GM20431 (cell line): ENCODE results near the gene ELMOD1.

Source experiments
- in situ Hi-C: fragments of 300-500 bp; cut with MseI, MboI; formaldehyde crosslinking; loops from one replicate; pipeline ENCODE4 v1.15.0; 2020; ENCODE audit warnings: low sequenced_read_pairs; ENCODE audit not compliant: unreplicated experiment

The ELMOD1 gene

GRCh38 chr11:107624983-107625684 lies 34.2 kb downstream of the ELMOD1 start:
- in situ Hi-C loops = no loop called here

- in situ Hi-C loops = no loop called here
These were observed 34.7 kb downstream of the ELMOD1 start for GRCh38 chr11:107625685-107625989.

- in situ Hi-C loops = no loop called here
These were observed 40.1 kb downstream of the ELMOD1 start for GRCh38 chr11:107631043-107631442.

GRCh38 chr11:107631931-107632330 lies 41.0 kb downstream of the ELMOD1 start:
- in situ Hi-C loops = no loop called here

GRCh38 chr11:107646783-107647182 lies 55.8 kb downstream of the ELMOD1 start:
- in situ Hi-C loops = no loop called here

GRCh38 chr11:107648242-107648641 lies 57.3 kb downstream of the ELMOD1 start:
- in situ Hi-C loops = no loop called here

- in situ Hi-C loops = no loop called here
These were observed 60.7 kb downstream of the ELMOD1 start for GRCh38 chr11:107651672-107652071.

GRCh38 chr11:107653076-107653475 lies 62.1 kb downstream of the ELMOD1 start:
- in situ Hi-C loops = no loop called here

- in situ Hi-C loops = no loop called here
These were observed 64.7 kb downstream of the ELMOD1 start for GRCh38 chr11:107655602-107656001.

GRCh38 chr11:107659310-107659709 lies 68.4 kb downstream of the ELMOD1 start:
- in situ Hi-C loops = no loop called here

- in situ Hi-C loops = no loop called here
These were observed 69.1 kb downstream of the ELMOD1 start for GRCh38 chr11:107660066-107660465.

- in situ Hi-C loops = no loop called here
These were observed 70.7 kb downstream of the ELMOD1 start for GRCh38 chr11:107661656-107662055.

- in situ Hi-C loops = no loop called here
These were observed 74.1 kb downstream of the ELMOD1 start for GRCh38 chr11:107665018-107665417.

- in situ Hi-C loops = no loop called here
These were observed 76.1 kb downstream of the ELMOD1 start for GRCh38 chr11:107666911-107667613.

GRCh38 chr11:107669191-107669740 lies 78.3 kb downstream of the ELMOD1 start:
- in situ Hi-C loops = no loop called here

GRCh38 chr11:107669893-107670601 lies 79.1 kb downstream of the ELMOD1 start:
- in situ Hi-C loops = no loop called here

- in situ Hi-C loops = loop anchor here (25.0 kb wide), 1 partner anchor 89 kb away; the partner anchor contains the start of gene ELMOD1
These were observed 85.0 kb downstream of the ELMOD1 start for GRCh38 chr11:107675902-107676301.

GRCh38 chr11:107676336-107677057 lies 85.5 kb downstream of the ELMOD1 start:
- in situ Hi-C loops = loop anchor here (25.0 kb wide), 1 partner anchor 89 kb away; the partner anchor contains the start of gene ELMOD1

- in situ Hi-C loops = loop anchor here (25.0 kb wide), 1 partner anchor 91 kb away; the partner anchor contains the start of gene ELMOD1
These were observed 87.1 kb downstream of the ELMOD1 start for GRCh38 chr11:107677924-107678631.
